Measurements from ENCODE around the gene AUP1.
A peak's percentile ranks its signal among the peaks of the same experiment; 100 is the strongest.

Gene AUP1

DNA sequence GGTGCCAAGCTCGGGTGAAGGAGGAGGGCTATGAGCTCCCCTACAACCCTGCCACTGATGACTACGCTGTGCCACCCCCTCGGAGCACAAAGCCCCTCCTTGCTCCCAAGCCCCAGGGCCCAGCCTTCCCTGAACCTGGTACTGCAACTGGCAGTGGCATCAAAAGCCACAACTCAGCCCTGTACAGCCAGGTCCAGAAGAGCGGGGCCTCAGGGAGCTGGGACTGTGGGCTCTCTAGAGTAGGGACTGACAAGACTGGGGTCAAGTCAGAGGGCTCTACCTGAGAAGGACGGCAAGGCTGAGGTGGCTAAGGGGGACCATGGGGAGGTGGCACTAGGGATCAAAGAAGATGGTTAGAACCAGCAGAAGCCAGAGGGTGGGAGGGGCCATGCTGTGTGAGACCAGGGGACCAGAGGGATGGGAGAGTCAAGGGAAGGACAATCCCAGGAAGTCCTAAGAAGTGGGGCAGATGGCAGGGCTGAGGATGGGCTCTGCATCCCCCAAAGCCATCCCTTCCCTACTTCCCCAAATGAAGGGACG lies 27.4 kb upstream of the AUP1 start:
- no peak for DNase-seq (ENCODE audit: low spot score)

- no peak for DNase-seq (ENCODE audit: low spot score)
Observed at GRCh38 chr2:74556159-74556558, 26.7 kb upstream of the AUP1 start.

GRCh38 chr2:74555610-74556103 lies 26.2 kb upstream of the AUP1 start:
- peak; percentile 46 for DNase-seq (ENCODE audit: low spot score)

DNA sequence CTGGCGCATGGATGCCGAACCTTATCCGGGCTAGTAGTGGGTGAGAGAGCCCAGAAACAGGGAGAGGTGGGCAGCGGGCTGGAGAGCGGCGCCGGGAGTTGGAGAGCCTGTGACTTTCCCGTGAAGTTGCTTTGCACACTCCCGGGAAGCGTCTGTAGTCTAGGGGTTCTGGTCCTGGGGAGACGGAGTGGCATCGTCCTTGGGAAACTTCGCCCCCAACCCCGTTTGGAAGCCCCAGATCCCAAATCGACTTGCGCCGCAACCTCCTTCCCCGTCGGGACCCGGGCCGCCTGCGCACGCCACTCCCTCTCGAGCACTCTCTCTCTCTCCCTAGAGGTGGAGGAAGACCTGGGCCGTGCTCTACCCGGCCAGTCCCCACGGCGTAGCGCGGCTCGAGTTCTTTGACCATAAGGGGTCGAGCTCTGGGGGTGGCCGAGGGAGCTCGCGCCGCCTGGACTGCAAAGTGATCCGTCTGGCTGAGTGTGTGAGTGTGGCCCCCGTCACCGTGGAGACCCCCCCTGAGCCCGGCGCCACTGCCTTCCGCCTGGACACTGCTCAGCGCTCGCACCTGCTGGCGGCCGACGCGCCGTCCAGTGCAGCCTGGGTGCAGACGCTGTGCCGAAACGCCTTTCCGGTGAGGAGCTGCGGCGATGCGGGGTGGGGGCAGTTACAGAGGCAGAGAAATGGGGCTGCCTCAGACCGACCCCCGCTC lies 25.5 kb upstream of the AUP1 start:
- no peak for DNase-seq (ENCODE audit: low spot score)

DNA sequence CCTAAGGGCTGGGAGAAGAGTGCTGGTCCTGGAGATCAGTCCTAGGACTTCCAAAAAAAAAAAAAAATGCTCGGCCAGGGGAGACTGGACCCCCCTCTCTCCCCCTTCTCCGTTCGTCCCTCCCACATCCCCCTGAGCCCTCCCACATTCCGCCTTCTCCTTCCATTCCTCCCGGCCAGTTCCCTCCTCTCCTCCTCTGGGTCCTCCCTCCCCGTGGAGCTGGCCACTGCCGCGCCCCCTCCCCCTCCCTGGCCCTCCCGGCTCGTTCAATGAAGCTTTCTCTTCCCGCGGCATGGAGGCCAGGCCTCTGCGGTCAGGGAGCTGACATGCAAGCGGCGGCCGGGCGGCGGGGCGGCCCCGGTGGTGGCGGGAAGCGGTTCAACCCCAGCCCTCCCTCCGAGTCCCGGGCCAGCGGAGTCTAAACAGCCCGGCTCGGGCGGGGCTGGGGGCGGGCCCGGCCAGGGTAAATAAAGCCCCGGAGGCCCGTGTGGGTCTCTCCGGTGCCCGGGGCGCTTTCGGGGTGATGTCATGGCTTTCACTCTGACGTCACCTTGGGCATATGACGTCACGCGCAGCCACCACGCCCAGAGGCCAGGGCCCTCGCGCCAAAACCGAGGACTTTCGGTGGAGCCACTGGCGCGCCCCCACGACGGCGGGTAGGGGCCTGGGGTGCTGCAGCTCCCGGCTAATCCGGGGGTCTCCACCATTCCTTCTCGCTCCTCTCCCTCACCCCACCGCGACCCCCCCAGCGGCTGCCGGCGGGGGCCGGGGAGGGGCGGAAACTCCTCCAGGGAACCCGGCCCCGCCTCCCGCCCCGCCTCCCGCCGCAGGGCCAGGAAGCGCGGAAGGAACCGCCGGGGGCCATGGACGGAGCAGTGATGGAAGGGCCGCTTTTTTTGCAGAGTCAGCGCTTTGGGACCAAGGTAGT lies 24.6 kb upstream of the AUP1 start, which contains the start of the genes DOK1 and LOXL3:
Gene DOK1, plus strand, starts transcription at position 829 of the 928 bp plus-strand sequence. Its CDS starts 35 bp downstream, at position 864.
Gene LOXL3, minus strand, starts transcription at position 51 of the 928 bp plus-strand sequence. CDS start 1,308 bp downstream, outside the sequence.
- DNase-seq (ENCODE audit: low spot score): peak; percentile 82

GRCh38 chr2:74552914-74553811 lies 23.7 kb upstream of the AUP1 start:
- peak; percentile 48 for DNase-seq (ENCODE audit: low spot score)

GRCh38 chr2:74551942-74552913 lies 22.7 kb upstream of the AUP1 start:
- DNase-seq (ENCODE audit: low spot score): no peak

DNA sequence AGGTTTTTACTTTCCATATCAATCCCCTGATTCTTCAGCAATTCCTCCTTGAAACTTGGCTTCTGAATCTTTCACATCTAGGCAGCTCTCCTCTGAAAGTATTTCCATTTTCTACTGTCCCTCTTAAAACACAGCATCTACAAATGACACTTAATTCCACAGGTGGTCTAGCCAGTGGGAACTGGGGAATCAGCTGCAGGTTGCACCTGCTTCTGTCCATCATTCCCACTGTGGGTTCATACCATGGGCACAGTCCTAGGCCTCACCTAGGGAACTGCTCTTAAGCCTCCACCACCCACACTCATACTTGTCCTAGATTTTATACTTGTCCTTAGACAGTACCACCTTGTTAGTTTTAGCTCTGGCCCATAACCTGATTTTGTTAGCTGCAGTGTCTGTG lies 22.0 kb upstream of the AUP1 start:
- no peak for DNase-seq (ENCODE audit: low spot score)

DNA sequence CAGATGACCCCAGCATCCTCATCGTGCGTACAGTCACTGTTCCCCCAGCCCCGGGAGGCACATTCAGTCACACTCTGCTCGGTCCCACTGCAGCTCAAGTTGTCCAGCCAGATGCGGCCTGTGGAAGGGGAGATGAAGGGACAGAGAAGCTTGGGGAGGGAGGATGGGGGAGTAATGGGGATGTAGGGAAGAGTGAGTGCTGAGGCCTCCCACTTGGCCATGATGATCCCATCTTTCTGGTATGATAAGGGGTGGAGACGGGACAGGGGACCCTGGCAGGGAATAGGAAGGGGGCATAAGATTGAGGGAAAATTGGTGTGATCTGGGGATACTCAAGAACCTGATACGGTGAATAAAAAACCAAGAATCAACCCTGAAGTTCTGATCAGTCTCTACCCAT lies 20.7 kb upstream of the AUP1 start:
- no peak for DNase-seq (ENCODE audit: low spot score)

- DNase-seq (ENCODE audit: low spot score): no peak
Observed at GRCh38 chr2:74548900-74549826, 19.7 kb upstream of the AUP1 start.

DNA sequence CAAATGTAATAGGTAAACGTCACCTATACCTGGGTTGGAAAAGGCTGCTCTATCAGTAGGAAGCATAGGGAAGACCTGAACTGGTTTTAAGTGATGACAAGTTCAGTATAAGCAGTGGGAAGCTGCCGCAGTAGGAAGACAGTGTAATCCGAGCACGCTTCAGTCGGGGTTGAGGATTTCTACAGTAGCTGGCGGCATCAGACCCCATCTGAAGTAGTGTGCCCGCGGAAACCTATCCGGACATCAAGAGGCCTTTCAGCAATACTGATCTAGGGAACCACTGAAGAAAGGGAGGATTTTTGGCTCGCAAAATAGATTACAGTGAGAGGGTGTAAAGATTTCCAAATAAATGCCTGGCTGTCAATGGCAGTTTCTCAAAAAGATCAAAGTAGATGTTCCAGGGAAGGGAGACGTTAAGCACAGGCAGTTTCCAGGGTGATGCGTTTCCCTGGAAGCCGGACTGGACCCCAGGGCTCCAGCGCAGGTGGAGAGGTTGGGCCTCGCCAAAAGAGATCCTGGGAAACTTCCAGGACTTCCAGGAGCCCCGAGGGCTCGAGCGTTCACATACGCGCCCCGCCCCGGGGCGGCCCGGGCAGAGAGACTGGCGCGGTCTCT lies 18.9 kb upstream of the AUP1 start:
- DNase-seq (ENCODE audit: low spot score): no peak

DNA sequence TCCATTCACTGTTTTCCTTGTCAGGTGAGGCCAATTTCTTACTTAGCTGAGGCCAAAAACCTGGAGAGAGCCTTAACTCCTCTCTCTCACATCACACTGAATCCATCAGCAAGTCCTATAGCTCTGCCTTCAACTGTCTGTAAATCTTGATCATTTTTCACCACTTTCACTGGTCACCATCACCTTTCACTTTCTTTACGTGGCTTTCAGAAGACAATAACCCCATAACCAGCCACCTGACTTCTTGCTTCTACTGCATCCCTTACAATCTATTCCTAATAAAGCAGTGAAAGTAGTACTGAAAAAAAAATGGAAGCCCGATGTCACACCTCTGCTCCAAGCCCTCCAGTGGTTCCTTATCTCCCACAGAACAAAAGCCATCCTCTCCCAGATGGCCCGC lies 16.5 kb upstream of the AUP1 start:
- no peak for DNase-seq (ENCODE audit: low spot score)

GRCh38 chr2:74544634-74545033 lies 15.1 kb upstream of the AUP1 start:
- DNase-seq (ENCODE audit: low spot score): no peak

GRCh38 chr2:74542978-74543377 lies 13.5 kb upstream of the AUP1 start:
- DNase-seq (ENCODE audit: low spot score): no peak

DNA sequence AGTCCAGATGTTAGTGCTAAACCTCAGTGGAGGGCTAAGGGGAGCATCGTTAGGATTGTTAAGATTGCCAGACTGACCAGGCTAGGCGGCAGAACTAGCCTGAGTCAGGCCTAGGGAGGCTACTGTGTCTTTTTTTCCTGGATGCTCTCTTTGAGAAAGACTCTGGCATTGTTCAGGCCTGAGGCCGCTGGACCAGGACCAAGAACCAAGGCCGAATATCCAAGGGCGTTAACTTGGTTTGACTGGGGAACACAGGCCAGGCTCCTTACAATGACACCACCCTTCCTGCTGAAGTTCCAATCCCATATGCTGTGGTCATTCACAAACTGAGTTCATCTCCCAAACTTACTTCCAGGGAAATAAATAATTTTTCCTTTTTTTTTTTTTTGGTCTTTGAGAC lies 10.8 kb upstream of the AUP1 start:
- no peak for DNase-seq (ENCODE audit: low spot score)

DNA sequence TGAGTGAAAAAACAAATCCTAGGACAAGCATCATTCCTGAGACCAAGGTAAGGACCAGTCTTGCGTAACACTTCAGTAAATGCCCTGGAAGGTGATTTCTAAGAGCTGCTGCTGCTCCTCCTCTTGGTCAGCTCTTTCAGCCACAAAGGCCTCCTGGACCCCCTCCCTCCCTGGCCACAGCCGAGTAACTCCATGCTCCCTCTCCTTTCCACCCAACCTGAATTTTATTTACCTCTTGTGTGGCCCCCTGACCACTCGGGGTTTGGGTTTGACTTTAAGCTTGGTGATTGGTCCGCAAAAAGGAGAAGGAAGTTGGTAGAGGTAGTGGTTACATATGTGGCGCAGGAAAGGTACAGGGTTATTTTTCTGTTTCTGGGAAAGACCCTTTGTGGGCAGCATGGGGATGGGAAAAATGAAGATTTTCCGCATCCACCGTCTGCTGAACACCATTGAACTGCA lies 9.4 kb upstream of the AUP1 start:
- DNase-seq (ENCODE audit: low spot score): no peak

GRCh38 chr2:74537140-74537539 lies 7.6 kb upstream of the AUP1 start:
- DNase-seq (ENCODE audit: low spot score): no peak

GRCh38 chr2:74536166-74536950 lies 6.9 kb upstream of the AUP1 start:
- DNase-seq (ENCODE audit: low spot score): no peak
